Tongue (tissue), 3 donors: ENCODE results near the gene ANKFN1. TPM values are rescaled to one million over a fixed set of nuclear protein-coding genes. Genes with fewer than 3 reads are reported as not detected.

Source experiments
- DNase-seq: peaks from one replicate; pipeline ENCODE4 v3.0.0-alpha.2; 2015
- small RNA-seq: library from RNA; depleted of rRNA; stranded (forward); fragments of <200 nt; gene quantifications from one replicate; pipeline ENCODE3, GENCODE V24; 2014; ENCODE audit warnings: low replicate concordance
- total RNA-seq: library from RNA; depleted of rRNA; stranded (reverse); fragments of >200 nt; gene quantifications from one replicate; pipeline ENCODE4 v1.2.3, GENCODE V29; 2014

Gene ANKFN1
- total RNA-seq, 1 donor from 2014 or later, result 1.7 TPM

- no peak for DNase-seq
These were observed 357.5 kb downstream of the ANKFN1 start for GRCh38 chr17:56510554-56511342.

- no peak for DNase-seq
These were observed 361.0 kb downstream of the ANKFN1 start for GRCh38 chr17:56514264-56514663.

DNA sequence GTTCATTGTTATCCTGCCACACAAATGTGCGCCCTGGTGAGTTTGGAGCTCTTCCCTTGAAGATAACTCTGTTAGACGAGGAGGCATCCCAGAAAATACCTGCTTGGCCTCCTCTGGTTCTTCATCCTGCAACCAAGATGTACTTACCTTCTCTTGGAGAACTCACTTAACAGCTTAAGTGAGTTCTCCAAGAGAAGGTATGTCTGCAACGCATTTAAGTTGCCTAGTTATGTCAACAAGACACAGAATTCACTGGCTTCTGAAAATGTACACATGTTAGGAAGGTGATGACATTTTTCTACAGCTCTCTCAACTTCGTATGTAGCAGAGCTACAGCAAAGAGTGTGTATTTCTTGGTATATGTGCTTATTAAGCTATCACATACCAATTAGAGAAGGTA lies 361.6 kb downstream of the ANKFN1 start:
- DNase-seq, result no peak

GRCh38 chr17:56521414-56522141 lies 368.3 kb downstream of the ANKFN1 start:
- DNase-seq, result peak; percentile 83

DNA sequence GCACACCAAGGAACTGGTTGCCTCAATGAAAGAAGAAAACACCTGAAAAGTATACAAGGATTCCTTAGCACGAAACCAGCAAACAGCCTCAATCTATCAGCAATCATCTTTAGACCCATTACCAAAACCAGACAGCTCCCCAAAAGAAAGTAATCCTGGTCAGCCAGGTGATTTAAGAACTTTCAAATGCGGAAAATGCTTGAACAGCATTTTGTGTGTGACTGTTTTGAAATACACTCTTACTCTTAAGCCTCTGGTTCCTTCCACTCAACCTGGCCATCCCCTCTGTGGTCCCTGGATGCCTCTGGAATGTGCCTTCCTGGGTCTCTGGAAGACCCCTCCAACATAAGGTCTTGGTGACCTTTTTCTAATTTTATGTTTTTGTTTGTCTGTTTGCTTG lies 369.8 kb downstream of the ANKFN1 start:
- DNase-seq, result no peak

DNA sequence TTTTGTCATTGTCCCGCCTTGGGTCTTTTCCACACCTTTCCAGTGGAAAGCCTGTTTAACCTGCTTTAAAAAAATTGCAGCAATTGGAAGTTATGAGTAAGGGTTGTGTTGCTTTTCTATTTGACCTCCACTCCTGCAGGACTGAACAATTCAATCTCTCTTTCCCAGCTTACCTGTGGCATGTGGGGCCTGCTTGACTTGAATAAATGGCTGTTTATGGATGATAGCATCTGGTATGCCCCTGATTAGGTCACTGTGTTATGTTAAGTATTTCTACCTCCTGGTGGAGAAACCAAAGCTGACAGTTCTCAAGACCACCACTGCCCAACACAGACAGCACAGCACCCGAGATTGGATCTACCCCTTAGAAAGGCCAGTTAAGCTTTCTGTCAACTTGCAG lies 375.4 kb downstream of the ANKFN1 start:
- DNase-seq, result no peak

DNA sequence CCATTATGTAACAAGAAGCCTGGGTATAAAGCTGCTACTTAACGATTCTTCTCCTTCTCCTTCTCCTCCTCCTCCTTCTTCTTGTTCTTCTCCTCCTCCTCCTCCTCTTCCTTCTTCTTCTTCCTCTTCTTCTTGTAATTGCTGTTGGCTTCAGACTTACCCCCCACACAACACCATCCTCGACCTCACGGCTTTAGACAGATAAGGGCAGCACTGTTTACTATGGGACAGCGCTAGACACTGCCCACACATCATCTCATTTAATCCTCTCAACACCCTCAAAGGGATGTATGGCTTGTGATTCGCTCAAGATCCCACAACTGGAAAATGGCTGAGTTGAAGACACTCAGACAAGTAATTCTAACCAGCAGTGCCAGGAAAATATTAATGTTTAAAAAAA lies 379.7 kb downstream of the ANKFN1 start:
- DNase-seq, result no peak

GRCh38 chr17:56536766-56537165 lies 383.5 kb downstream of the ANKFN1 start:
- DNase-seq, result no peak

DNA sequence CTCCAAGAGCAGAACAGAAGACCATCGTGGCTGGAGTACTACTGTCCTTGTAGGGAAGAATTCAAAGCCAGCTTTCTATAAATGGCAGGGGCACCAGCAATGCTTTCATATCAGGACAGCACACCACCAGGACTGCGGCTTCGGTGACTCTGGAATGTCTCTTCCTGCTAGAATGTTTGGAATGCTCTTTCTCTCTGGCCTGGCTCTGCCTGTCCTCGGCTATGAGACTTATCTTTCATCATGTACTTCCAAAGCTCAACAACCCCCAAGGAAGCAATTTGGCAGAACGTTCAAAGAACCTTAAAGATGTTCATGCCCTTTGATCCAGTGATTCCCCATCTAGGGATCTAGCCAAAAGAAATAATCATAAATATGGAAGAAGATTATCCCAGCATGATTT lies 387.6 kb downstream of the ANKFN1 start:
- DNase-seq, result peak; percentile 12

- peak; percentile 15 for DNase-seq
These were observed 390.0 kb downstream of the ANKFN1 start for GRCh38 chr17:56543280-56543679.

GRCh38 chr17:56545106-56545505 lies 391.8 kb downstream of the ANKFN1 start:
- peak; percentile 75 for DNase-seq

- DNase-seq, result no peak
These were observed 392.7 kb downstream of the ANKFN1 start for GRCh38 chr17:56545930-56546329.

DNA sequence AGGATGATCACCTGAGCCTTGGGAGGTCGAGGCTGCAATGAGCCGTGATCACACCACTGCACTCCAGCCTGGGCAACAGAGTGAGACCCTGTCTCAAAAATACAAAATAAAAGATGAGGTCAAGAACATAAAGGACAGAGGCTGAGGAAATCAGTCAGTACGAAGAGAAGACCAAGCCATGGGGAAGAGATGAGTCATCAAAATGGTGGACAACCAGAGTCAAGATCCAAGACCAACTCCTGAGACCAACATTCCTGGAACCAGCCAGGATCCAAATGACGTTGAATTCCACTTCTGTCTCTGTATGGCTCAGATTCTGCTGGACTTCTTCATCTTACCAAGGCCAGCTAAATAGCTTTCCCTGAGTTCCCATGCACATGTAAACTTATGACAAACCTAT lies 395.4 kb downstream of the ANKFN1 start:
- DNase-seq, result no peak

GRCh38 chr17:56549501-56549900 lies 396.2 kb downstream of the ANKFN1 start:
- peak; percentile 85 for DNase-seq

- no peak for DNase-seq
These were observed 404.4 kb downstream of the ANKFN1 start for GRCh38 chr17:56557682-56558081.

- peak; percentile 8 for DNase-seq
These were observed 404.8 kb downstream of the ANKFN1 start for GRCh38 chr17:56558088-56558487.

Small RNA genes within 50 kb of the gene (small RNA-seq; reads per million reads assigned to genes)
- gene AC006600.1, result not detected
